GM21367 (cell line): ENCODE results near the gene HMGA1.
A peak's percentile ranks its signal among the peaks of the same experiment; 100 is the strongest.

Experiments
- ATAC-seq: cut with Tn5 transposase; IDR thresholded peaks from one replicate; pipeline ENCODE4 v1.9.1; 2021; ENCODE audit not compliant: unreplicated experiment

HMGA1 gene

DNA sequence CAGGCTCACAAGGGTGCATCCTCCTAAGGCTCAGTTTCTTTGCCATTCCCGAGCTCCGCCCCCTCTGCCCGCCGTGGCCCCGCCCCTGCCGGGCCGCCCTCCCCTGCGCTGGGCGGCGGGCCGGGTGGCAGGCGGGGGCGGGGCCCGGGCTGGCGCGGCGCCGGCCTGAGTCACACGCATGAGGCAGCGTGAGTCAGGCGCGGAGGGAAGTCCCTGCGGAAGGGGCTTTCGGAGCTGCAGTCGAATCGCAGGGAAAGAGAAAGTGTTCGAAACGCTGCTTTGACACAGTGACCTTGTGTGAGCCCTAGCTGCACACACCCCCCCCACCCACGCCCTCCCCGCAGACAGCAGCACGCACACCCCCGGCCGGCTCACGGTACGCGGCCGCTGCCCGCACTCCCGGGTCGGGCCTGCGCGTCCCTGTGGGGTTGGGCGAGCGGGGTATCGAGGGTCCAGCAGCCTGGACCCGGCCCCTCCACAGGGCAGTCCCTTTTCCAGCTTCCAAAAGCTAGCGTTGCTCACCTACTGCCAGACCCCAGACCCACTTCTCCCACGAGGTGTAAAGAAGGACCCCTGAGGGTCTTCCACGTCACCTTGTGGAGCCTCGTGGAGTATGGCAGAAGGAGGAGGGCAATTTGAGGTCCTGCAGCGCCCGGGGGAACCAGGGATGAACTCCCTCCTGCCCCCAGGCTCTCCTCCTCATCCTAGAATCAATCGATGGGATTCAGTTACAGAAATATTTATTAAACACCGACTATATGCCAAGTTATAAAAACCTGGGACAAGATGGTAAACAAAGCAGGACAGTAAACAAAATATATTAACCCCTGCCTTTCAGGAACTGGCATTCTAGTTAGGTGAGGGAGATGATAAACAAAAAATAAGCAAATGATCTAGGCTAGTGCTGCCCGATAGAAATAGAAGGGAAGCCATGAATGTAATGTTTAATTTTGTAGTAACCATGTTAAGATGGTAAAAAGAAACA lies 12.4 kb upstream of the HMGA1 start:
- ATAC-seq, result peak; percentile 75

DNA sequence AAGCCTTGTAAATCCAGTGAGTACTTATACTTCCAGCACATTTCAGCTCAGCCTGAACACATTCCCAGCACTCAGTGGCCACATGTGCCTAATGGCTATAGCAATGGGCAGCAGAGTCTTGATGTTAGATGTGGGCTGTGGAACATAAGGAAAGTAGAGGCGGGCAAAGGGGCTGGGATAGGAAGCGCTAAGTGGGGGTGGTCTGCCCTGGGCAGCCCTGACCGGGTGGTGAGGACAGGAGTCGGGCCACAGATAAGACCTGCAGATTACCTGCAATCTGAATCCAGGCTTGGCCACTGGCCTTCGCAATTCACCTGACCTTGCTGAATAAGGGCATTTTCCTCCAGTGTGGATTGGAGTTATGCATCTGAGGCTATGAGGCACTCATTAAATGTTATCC lies 11.1 kb upstream of the HMGA1 start:
- no peak for ATAC-seq

GRCh38 chr6:34226066-34226465 lies 10.6 kb upstream of the HMGA1 start:
- no peak for ATAC-seq

DNA sequence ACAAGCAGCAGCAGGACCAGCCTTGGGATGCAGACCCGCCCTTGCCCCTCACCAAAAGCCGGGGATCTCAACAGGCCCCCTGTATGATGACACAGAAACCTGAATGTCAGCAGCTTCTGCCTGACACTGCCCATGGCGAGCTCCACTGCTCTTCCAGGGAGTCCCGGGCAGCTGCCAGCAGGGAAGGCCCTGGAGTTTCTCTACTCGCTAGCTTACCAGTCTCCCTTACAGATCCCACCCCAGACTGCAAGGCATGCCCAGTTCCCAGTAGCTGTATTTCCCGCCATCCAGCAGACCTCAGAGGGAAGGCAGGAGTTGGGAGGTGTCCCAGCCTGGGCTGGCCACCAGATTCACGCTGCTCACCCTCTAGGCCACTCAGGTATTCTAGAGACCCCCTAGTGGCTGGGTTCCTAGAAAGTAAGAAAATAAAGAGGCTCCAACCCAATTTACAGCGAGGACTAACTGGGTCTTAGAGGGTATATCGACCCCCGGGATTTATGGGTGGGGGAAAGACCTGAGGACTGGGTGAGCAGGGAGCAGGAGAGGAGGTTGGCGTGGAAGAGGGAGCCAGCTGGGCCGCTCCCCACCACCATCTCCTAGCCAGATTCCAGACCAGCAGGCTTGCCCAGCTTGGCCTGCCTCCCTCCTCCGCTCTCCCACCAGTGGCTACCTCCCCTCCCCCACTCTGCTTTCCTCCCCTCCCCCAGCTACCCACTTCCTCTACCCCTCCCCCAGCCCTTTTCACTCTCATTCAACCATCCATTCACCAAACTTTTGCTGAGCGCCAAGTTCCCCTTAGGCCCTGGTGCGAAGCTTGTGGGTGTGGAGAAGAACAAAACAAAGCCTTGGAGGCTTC lies 9.7 kb upstream of the HMGA1 start:
- no peak for ATAC-seq

DNA sequence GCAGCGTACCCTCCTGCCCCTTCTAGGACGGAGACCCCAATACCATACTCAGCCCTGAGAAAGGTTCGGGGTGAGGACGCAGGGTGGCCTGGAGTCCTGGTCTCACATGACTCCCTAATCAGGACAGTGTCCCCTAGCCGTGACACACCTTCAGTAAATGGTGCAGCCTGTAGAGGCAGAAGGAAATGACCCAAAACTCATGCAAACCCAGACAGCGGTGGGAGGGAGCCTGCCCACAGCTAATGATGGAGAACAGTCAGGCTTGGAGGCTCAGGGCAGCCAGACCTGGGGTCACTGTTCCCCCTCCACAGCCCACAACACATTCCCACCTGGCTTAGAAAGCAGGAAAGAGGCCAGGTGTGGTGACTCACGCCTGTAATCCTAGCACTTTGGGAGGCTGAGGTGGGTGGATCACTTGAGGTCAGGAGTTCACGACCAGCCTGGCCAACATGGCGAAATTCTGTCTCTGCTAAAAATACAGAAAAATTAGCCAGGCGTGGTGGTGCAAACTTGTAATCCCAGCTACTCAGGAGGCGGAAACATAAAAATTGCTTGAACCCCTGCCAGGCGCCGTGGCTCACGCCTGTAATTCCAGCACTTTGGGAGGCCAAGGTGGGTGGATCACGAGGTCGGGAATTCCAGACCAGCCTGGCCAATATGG lies 8.8 kb upstream of the HMGA1 start:
- no peak for ATAC-seq

DNA sequence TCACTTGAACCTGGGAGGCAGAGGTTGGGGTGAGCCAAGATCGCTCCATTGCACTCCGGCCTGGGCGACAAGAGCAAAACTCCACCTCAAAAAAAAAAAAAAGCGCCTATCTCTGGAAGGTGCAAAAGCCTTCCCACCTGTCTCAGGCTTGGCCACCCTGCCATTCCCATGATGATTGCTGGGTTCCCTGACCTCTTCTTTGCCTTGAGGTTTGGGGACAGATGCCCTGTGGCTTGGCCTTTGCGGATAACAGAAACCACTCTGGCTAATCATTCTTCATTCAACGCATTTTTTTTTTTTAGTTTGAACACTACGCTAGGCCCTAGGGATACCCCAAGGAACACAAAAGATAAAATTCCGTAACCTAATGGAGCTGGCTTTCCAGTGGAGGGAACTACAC lies 6.8 kb upstream of the HMGA1 start:
- no peak for ATAC-seq

DNA sequence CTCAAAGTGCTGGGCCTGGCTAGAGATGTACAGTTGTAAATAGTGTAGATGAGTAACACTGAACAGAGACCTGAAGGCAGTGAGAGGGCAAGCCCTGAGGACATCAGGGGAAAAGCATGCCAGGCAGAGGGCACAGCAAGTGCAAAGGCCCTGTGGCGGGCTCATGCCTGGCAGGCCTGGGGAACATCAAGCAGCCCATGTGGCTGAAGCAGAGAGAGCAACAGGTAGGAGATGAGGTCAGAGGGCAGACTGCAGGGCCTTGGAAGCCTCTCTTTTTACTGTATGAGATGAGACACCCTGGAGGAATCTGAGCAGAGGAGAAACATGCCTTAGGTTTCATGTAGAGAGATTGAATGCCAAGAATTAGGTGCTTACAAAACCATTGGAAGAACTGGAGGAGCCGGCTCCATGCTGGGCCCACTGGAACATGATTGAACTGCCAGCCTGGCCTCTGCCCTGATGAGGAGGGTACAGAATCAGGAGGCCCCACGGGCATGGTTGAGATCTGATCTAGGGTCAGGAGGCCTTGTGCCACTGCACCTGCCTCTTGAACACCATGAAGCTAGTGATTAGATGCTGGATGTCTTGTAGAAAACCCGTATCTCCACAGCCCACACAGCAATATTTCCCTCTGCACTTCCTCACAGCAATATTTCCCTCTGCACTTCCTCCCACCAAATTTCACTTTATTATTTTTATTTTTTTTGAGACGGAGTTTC lies 5.9 kb upstream of the HMGA1 start:
- no peak for ATAC-seq

GRCh38 chr6:34231566-34232336 lies 4.9 kb upstream of the HMGA1 start:
- no peak for ATAC-seq

DNA sequence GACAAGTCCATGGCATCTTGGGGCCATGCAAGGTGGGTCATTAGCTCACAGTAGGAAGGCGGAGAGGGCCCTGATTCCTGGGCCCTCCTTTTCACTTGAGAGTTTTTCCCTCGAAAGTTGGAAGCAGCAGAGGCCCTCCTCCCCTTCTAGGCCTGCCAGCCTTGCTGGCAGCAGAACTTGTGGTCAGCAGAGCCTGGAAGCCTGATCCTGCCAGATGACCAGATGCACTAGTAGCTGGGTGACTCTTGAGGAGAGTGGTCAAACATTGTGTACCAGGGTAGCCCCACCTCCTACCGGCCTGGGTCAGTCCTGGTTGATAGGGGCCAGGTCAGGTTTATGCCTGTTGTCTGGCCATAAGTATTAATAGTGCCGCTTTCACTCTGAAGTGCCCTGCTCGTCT lies 3.8 kb upstream of the HMGA1 start:
- ATAC-seq, result no peak

DNA sequence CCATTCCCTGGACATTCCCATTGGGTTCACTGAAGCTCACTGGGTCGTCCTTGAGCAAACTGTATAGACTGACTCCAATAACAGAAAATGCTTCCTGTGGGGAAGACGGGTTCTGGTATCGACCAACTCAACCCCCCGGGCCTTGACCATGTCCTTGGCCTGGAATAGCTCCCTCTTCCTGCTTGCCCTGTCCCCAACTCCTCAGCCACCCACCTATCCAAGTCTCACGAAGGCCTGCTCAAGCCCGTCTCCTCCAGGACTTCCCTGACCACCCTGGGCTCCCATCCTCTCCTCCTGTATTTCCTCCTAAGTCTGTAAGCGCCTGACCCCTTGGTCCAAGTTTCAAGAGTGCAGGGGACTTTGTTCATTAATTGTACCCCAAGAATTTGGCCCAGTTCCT lies 2.8 kb upstream of the HMGA1 start:
- no peak for ATAC-seq

- ATAC-seq, result no peak
Observed at GRCh38 chr6:34234667-34235306, 1.9 kb upstream of the HMGA1 start.

- ATAC-seq, result no peak
Observed at GRCh38 chr6:34235307-34236130, 1.2 kb upstream of the HMGA1 start.

DNA sequence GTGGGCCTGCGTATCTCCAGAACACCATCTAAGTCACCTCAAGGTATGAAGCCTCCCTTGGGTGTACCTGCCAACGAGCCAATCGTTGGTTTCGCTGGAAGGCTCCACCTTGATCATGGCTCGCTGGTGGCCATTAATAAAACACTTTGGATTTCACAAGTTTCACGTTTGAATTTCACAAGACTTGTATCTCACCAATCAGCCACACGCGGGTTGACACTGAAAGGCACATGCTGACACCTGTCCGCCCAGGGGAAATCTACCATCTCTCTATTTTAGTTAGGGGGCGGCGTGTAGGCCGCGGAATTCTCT lies 586 bp upstream of the HMGA1 start:
- ATAC-seq, result no peak

DNA sequence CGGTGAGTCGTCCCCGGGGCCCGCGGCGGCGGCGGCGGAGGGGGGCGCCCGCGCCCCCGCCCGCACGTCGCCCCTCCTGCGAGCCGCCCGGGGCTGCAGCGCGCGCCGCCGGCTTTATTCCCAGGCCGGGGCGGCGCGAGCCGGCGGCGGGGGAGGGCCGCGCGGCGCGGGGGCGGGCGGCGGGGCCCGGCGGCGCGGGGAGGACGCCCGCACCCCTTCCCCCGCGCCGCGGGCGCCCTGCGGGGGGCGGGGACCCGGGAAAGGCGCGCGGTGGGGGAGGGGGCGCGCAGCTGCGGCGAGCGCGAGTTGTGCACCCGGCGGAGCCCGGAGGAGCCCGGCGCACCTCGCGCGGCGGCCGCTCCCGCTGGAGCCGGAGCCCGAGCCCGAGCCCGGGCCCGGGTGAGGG lies 646 bp downstream of the HMGA1 start:
- ATAC-seq, result no peak

DNA sequence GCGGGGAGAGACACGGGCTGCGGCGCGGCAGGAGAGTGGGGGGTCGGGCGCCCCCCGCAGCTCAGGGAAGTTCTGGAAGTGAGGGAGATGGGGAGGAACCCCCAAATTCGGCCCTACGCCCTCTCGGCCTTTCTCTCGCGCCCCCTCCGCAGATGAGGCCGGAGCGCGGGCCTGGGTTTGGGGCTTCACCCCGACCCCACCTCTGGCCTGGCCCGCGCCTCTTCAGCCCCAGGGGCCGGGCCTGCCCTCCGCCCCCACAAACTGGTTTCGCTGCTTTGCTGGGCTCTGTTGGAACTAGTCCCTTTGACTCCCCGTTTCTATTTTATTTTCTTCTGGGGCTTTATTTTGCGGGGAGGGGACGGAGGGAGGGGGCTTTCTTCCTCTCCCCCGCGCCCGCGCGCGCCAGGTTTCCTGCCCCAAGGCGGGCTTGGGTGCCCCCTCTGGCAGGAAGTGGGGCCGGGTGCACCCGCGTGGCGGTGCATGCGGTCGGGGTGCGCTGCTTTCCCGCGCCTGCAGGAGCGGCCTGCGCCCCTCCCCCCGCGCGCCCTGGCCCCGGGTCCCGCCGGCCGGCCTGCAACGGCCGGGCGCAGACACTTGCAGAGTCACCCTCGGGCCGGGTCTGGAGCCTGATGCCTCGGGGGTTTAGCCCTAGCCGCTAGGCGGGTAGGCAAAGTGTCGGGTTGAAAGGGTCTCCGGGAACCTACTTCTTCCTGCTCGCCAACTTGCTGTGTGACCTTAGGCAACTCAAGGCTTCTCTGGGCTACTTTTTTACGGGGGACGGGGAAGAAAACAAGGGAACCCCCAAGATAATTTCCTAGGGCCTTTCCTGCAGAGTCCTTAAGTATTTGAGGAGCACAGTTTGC lies 1.3 kb downstream of the HMGA1 start:
- no peak for ATAC-seq

DNA sequence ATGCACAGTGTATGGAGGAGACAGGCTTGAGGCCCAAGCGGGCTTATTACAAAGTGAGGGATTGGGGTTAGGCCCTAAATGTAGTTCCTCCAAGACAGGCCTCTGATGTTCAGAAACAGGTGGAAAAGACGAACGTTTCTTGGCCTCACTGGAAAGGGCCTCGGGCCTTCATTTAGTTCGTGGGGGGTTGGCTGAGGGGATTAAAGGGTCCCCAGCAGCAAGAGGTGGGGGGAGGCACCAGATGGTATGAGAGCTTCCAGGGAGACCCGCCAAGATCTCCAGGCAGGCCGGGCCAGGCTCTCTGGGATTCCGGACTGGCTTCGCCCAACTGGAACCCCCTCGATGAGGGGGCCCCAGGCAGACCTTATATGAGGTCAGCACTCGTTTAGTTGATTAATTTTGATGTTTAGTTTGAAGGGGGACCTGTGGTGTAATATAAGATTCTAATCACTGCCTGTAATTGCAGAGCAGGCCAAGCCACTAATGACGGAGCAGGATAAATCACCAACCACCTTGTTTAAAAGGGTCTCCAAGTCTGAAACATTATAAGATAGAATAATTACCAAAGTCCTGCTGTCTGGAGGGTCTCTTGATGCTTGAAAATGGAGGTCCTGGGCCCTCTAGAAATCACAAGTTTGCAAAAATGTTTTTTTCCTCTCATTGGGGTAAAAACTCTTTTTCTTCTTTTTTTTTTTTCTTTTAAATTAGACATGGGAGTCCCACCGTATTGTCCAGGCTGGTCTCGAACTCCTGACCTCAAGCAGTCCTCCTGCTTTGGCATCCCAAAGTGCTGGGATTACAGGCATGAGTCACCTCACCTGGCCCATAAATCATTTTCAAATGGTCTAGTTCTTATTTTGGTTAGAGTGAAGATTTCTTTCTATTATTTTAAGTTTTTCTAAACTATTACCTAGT lies 2.2 kb downstream of the HMGA1 start:
- no peak for ATAC-seq

DNA sequence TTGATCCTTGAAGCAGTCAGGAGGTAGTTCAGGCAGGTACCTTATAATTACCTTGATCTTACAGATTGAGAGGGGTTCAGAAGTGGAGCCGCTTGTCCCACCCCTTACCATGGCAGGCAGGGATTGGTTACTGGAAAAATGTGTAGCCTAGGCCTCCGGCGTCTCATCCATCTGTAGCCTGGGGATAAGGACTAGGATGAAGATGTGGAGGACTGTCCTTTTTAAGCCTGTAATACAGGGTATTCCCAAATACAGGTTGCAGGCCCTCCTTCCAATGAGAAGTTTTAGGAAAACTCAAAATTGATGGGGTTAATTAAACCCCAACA lies 2.8 kb downstream of the HMGA1 start:
- ATAC-seq, result no peak
